Measurements from ENCODE around the gene TECTB.
"Not testable (repeated sequence)": the region's sequence is repeated elsewhere in the genome, so short reads cannot be mapped to it uniquely, and the experiment has no call there.

The TECTB gene

GRCh38 chr10:112248584-112249295 is 34.5 kb upstream of the TECTB start:
- H3K4me3 ChIP-seq = no peak overlapping the region
- peaks cover 0 to 6% (median 0%) of the 10 kb centered on the region in 3 donors for H3K9me3 ChIP-seq
- no peak for TF ChIP-seq CTCF (IDR thresholded peaks at IDR 0.05)
- no peak overlapping the region for H3K27ac ChIP-seq
- H3K4me1 ChIP-seq = no peaks in the 10 kb centered on the region
- no peak for DNase-seq
- intact Hi-C loops (cut with DNase I; ENCODE audit: low total_unique reads) = no loop called here
- H3K36me3 ChIP-seq = no peaks in the 10 kb centered on the region
- no peaks in the 10 kb centered on the region for H3K27me3 ChIP-seq

- no peak for DNase-seq
- intact Hi-C loops (cut with DNase I; ENCODE audit: low total_unique reads) = no loop called here
Measured at GRCh38 chr10:112249722-112250121, 33.5 kb upstream of the TECTB start.

GRCh38 chr10:112250555-112250954 is 32.6 kb upstream of the TECTB start:
- H3K27me3 ChIP-seq = no peaks in the 10 kb centered on the region
- no peak for TF ChIP-seq CTCF (IDR thresholded peaks at IDR 0.05)
- H3K27ac ChIP-seq = no peak overlapping the region
- no peaks in the 10 kb centered on the region for H3K4me1 ChIP-seq
- no peak for DNase-seq
- no peak overlapping the region for H3K4me3 ChIP-seq
- peaks cover 0 to 6% (median 0%) of the 10 kb centered on the region in 3 donors for H3K9me3 ChIP-seq
- H3K36me3 ChIP-seq = no peaks in the 10 kb centered on the region
- intact Hi-C loops (cut with DNase I; ENCODE audit: low total_unique reads) = no loop called here

More at GRCh38 chr10:112249722-112250121, 33.5 kb upstream of the TECTB start:
- H3K4me3 ChIP-seq = no peak overlapping the region
- no peaks in the 10 kb centered on the region for H3K27me3 ChIP-seq
- H3K27ac ChIP-seq = no peak overlapping the region
- H3K4me1 ChIP-seq = no peaks in the 10 kb centered on the region
- no peaks in the 10 kb centered on the region for H3K36me3 ChIP-seq
- peaks cover 0 to 6% (median 0%) of the 10 kb centered on the region in 3 donors for H3K9me3 ChIP-seq
- TF ChIP-seq CTCF (IDR thresholded peaks at IDR 0.05) = no peak

GRCh38 chr10:112251238-112251637 is 32.0 kb upstream of the TECTB start:
- H3K27ac ChIP-seq; H3K4me1 ChIP-seq; DNase-seq; H3K27me3 ChIP-seq; H3K36me3 ChIP-seq; intact Hi-C loops (cut with DNase I; ENCODE audit: low total_unique reads); H3K4me3 ChIP-seq; H3K9me3 ChIP-seq: not testable (repeated sequence)

- H3K27ac ChIP-seq = no peak overlapping the region
- H3K9me3 ChIP-seq = no peaks in the 10 kb centered on the region
- no peak for TF ChIP-seq CTCF (IDR thresholded peaks at IDR 0.05)
- intact Hi-C loops (cut with DNase I; ENCODE audit: low total_unique reads) = no loop called here
- DNase-seq = no peak
- no peaks in the 10 kb centered on the region for H3K36me3 ChIP-seq
- H3K27me3 ChIP-seq = no peaks in the 10 kb centered on the region
- H3K4me3 ChIP-seq = no peak overlapping the region
- peaks cover 0 to 27% (median 16%) of the 10 kb centered on the region in 4 donors for H3K4me1 ChIP-seq
Measured at GRCh38 chr10:112258407-112258806, 24.8 kb upstream of the TECTB start.

GRCh38 chr10:112259688-112260087 is 23.5 kb upstream of the TECTB start:
- TF ChIP-seq CTCF (IDR thresholded peaks at IDR 0.05) = no peak
- intact Hi-C loops (cut with DNase I; ENCODE audit: low total_unique reads) = no loop called here
- no peaks in the 10 kb centered on the region for H3K36me3 ChIP-seq
- no peaks in the 10 kb centered on the region for H3K27me3 ChIP-seq
- H3K27ac ChIP-seq = no peak overlapping the region
- H3K4me3 ChIP-seq = no peak overlapping the region
- DNase-seq = no peak
- no peaks in the 10 kb centered on the region for H3K9me3 ChIP-seq
- H3K4me1 ChIP-seq = peaks cover 0 to 29% (median 16%) of the 10 kb centered on the region in 4 donors
